OCI-LY1 (cell line): ENCODE data around the gene CTH.

Experiments
- EZH2 ChIP-seq: fragments of 200-600 bp; sonication (generic), shearing (Covaris generic); IDR thresholded peaks from 2 replicates; pipeline ENCODE4 v1.8.0; 2017; ENCODE audit warnings: borderline replicate concordance, mixed run types, mild to moderate bottlenecking, antibody characterized with exemption, low read length, moderate library complexity, mixed read lengths
- TF ChIP-seq, protein P1 (sequence below): fragments of 200-600 bp; sonication (generic), shearing (Covaris generic); IDR thresholded peaks from 2 replicates; pipeline ENCODE4 v1.5.1; 2017; ENCODE audit warnings: mild to moderate bottlenecking, antibody characterized with exemption, low read length, moderate library complexity, mixed read lengths

DNA sequence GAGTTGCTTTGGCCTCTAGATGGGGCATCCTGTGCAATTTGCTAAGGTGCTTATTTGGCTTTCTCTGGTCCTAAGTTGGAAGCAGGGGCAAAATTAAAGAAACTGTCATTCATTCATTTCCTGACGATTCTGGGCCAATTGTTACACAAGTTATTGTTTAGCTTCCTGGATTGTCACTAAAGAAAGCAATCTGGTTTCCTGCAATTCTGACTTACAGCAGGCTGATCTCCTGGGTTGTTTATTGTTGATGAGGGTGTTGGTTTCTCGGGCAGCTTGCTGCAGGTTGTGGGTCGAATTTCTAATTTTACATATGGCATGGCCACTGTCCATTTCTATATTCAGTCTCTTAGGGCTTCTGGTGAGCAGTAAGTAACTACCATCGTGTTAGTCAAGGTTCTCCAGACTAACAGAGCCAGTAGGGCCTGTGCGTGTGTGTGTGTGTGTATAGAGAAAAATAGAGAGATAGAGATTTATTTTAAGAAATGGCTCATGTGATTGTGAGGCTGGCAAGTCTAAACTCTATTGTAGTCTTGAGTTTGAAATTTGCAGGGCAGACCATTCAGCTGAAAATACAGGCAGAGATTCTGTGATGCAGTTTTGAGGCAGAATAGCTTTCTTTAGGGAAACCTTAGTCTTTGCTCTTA lies 30.4 kb downstream of the CTH start:
- TF ChIP-seq, protein P1, sequence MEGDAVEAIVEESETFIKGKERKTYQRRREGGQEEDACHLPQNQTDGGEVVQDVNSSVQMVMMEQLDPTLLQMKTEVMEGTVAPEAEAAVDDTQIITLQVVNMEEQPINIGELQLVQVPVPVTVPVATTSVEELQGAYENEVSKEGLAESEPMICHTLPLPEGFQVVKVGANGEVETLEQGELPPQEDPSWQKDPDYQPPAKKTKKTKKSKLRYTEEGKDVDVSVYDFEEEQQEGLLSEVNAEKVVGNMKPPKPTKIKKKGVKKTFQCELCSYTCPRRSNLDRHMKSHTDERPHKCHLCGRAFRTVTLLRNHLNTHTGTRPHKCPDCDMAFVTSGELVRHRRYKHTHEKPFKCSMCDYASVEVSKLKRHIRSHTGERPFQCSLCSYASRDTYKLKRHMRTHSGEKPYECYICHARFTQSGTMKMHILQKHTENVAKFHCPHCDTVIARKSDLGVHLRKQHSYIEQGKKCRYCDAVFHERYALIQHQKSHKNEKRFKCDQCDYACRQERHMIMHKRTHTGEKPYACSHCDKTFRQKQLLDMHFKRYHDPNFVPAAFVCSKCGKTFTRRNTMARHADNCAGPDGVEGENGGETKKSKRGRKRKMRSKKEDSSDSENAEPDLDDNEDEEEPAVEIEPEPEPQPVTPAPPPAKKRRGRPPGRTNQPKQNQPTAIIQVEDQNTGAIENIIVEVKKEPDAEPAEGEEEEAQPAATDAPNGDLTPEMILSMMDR: no peak
- TF ChIP-seq EZH2: no peak
